GM23338 (cell line): ENCODE results near the gene TMEM269. TPM values are rescaled to one million over a fixed set of nuclear protein-coding genes. Genes with fewer than 3 reads are reported as not detected.
A peak's percentile ranks its signal among the peaks of the same experiment; 100 is the strongest.

Experiments used
- ATAC-seq: fragments of 200-7000 bp; cut with Tn5 transposase; 3 replicates; pipeline ENCODE4 v1.9.1; 2020
- DNase-seq: peaks from one replicate; pipeline ENCODE4 v3.0.0-alpha.2; 2015; ENCODE audit warnings: low spot score
- H2AFZ ChIP-seq: fragments of 200-600 bp; sonication (generic); 2 replicates; pipeline ENCODE4 v1.8.0; 2016; ENCODE audit warnings: antibody characterized with exemption, mild to moderate bottlenecking, moderate library complexity
- H3F3A ChIP-seq: fragments of 200-600 bp; sonication (generic); replicated peaks from 2 replicates; pipeline ENCODE4 v1.8.0; 2017; ENCODE audit warnings: antibody characterized with exemption, mixed run types, low read depth
- H3K27ac ChIP-seq: fragments of 200-600 bp; sonication (generic); 2 replicates; pipeline ENCODE4 v1.6.1; 2016; ENCODE audit warnings: low read depth
- H3K27me3 ChIP-seq: fragments of 200-600 bp; sonication (generic); 2 replicates; pipeline ENCODE4 v1.8.0; 2016; ENCODE audit warnings: mild to moderate bottlenecking, mixed run types, moderate library complexity; ENCODE audit not compliant: insufficient read depth
- H3K36me3 ChIP-seq: fragments of 200-600 bp; sonication (generic); 2 replicates; pipeline ENCODE4 v1.8.0; 2016; ENCODE audit warnings: mild to moderate bottlenecking; ENCODE audit not compliant: insufficient read depth
- H3K4me1 ChIP-seq: fragments of 200-600 bp; sonication (generic); 2 replicates; pipeline ENCODE4 v1.8.0; 2016; ENCODE audit warnings: mild to moderate bottlenecking, moderate library complexity; ENCODE audit not compliant: insufficient read depth
- H3K4me2 ChIP-seq: fragments of 200-600 bp; sonication (generic); 2 replicates; pipeline ENCODE4 v1.7.1; 2017; ENCODE audit warnings: mixed run types
- H3K4me3 ChIP-seq: fragments of 200-600 bp; sonication (generic); 2 replicates; pipeline ENCODE4 v1.6.1; 2016; ENCODE audit warnings: mixed run types
- H3K79me2 ChIP-seq: fragments of 200-600 bp; sonication (generic); replicated peaks from 2 replicates; pipeline ENCODE4 v1.8.0; 2017; ENCODE audit warnings: mild to moderate bottlenecking; ENCODE audit not compliant: insufficient read depth
- H3K9me2 ChIP-seq: fragments of 200-600 bp; sonication (generic); 2 replicates; pipeline ENCODE4 v1.8.0; 2017; ENCODE audit not compliant: insufficient read depth
- H4K20me1 ChIP-seq: fragments of 200-600 bp; sonication (generic); replicated peaks from 2 replicates; pipeline ENCODE4 v1.8.0; 2017; ENCODE audit warnings: mild to moderate bottlenecking; ENCODE audit not compliant: insufficient read depth
- H3K27ac Mint-ChIP-seq: 2 replicates; pipeline ENCODE4 v1.8.0; 2020; ENCODE audit warnings: inconsistent platforms, mild to moderate bottlenecking, moderate library complexity, mixed read lengths
- H3K27me3 Mint-ChIP-seq: 3 replicates; pipeline ENCODE4 v1.8.0; 2022; ENCODE audit warnings: low read depth, mild to moderate bottlenecking, moderate library complexity, mixed read lengths, inconsistent platforms; ENCODE audit not compliant: insufficient read depth, poor library complexity
- H3K36me3 Mint-ChIP-seq: 3 replicates; pipeline ENCODE4 v1.8.0; 2021; ENCODE audit warnings: low read depth, mild to moderate bottlenecking, inconsistent platforms, moderate library complexity, mixed read lengths
- H3K4me1 Mint-ChIP-seq: 3 replicates; pipeline ENCODE4 v1.8.0; 2020; ENCODE audit warnings: mild to moderate bottlenecking, inconsistent platforms, mixed read lengths
- H3K4me3 Mint-ChIP-seq: 3 replicates; pipeline ENCODE4 v1.8.0; 2021; ENCODE audit warnings: moderate library complexity, mild to moderate bottlenecking, inconsistent platforms, mixed read lengths
- H3K9me3 Mint-ChIP-seq: 3 replicates; pipeline ENCODE4 v1.8.0; 2020; ENCODE audit warnings: moderate library complexity, mild to moderate bottlenecking, inconsistent platforms, mixed read lengths
- NANOG ChIP-seq: IDR thresholded peaks from 2 replicates; pipeline ENCODE4 v1.6.1; 2016; ENCODE audit warnings: antibody characterized with exemption, borderline replicate concordance
- STAT1 ChIP-seq: IDR thresholded peaks from one replicate; pipeline ENCODE4 v1.6.1; 2016; ENCODE audit warnings: antibody characterized with exemption; ENCODE audit not compliant: unreplicated experiment
- ZNF331 ChIP-seq: fragments of 250-450 bp; sonication (Bioruptor Pico); IDR thresholded peaks from 2 replicates; pipeline ENCODE4 v1.5.0; 2020; ENCODE audit warnings: low read depth, mild to moderate bottlenecking, moderate library complexity
- polyA plus RNA-seq: library from polyadenylated mRNA; unstranded; fragments of >200 nt; fragmentation: Nextera tagmentation; extraction: Ambion mirVana; gene quantifications from 2 replicates; pipeline ENCODE4 v1.2.1, GENCODE V29; 2016
- total RNA-seq: library from RNA; depleted of rRNA; stranded (reverse); fragments of >200 nt; shearing (Covaris generic); gene quantifications from 2 replicates; pipeline ENCODE4 v1.2.3, GENCODE V29; 2014
- TF ChIP-seq, protein P1 (sequence below): IDR thresholded peaks from 2 replicates; pipeline ENCODE4 v1.6.1; 2016; ENCODE audit warnings: antibody characterized with exemption
- TF ChIP-seq, protein P2 (sequence below), 2 experiments: fragments of 200-600 bp in 1 of 2; sonication (generic) in 1 of 2; conservative IDR thresholded peaks; 2 replicates each; pipeline versions ENCODE4 v1.5.1 to v1.6.1; 2016 to 2017; ENCODE audit warnings: antibody characterized with exemption in 2 of 2, low read depth in 2 of 2, mild to moderate bottlenecking in 2 of 2, moderate library complexity in 1 of 2
- TF ChIP-seq, protein P3 (sequence below): fragments of 250-450 bp; sonication (Bioruptor Pico); IDR thresholded peaks from 2 replicates; pipeline ENCODE4 v1.5.0; 2020; ENCODE audit warnings: mild to moderate bottlenecking, moderate library complexity
- TF ChIP-seq, protein P4 (sequence below): IDR thresholded peaks from one replicate; pipeline ENCODE4 v1.6.1; 2018; ENCODE audit warnings: antibody characterized with exemption; ENCODE audit not compliant: unreplicated experiment

Gene TMEM269
- total and polyA plus RNA-seq, 2 experiments from 2014 or later: 0.31 to 0.45 TPM

DNA sequence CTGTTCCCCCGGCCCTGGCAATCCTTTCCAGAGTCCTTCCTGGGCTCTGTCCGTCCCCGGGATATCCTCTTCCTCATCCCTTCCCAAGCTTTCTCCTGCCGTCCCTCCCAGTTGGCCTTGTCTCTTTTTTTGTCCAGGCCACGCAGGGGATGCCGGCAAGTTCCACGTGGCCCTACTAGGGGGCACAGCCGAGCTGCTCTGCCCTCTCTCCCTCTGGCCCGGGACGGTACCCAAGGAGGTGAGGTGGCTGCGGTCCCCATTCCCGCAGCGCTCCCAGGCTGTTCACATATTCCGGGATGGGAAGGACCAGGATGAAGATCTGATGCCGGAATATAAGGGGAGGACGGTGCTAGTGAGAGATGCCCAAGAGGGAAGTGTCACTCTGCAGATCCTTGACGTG lies 45.8 kb downstream of the TMEM269 start:
- Mint-ChIP-seq H3K4me1 (no peaks in the 10 kb centered on the region; the same call in 2 of the 3 replicates), H3K27ac (no peak overlapping the region), H3K4me3 (no peak overlapping the region), H3K36me3 (no peaks in the 10 kb centered on the region), H3K27me3 (peaks cover 12% of the 10 kb centered on the region), H3K9me3 (no peaks in the 10 kb centered on the region)
- TF ChIP-seq, protein P1, sequence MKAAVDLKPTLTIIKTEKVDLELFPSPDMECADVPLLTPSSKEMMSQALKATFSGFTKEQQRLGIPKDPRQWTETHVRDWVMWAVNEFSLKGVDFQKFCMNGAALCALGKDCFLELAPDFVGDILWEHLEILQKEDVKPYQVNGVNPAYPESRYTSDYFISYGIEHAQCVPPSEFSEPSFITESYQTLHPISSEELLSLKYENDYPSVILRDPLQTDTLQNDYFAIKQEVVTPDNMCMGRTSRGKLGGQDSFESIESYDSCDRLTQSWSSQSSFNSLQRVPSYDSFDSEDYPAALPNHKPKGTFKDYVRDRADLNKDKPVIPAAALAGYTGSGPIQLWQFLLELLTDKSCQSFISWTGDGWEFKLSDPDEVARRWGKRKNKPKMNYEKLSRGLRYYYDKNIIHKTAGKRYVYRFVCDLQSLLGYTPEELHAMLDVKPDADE: no peak
- TF ChIP-seq, protein P2, sequence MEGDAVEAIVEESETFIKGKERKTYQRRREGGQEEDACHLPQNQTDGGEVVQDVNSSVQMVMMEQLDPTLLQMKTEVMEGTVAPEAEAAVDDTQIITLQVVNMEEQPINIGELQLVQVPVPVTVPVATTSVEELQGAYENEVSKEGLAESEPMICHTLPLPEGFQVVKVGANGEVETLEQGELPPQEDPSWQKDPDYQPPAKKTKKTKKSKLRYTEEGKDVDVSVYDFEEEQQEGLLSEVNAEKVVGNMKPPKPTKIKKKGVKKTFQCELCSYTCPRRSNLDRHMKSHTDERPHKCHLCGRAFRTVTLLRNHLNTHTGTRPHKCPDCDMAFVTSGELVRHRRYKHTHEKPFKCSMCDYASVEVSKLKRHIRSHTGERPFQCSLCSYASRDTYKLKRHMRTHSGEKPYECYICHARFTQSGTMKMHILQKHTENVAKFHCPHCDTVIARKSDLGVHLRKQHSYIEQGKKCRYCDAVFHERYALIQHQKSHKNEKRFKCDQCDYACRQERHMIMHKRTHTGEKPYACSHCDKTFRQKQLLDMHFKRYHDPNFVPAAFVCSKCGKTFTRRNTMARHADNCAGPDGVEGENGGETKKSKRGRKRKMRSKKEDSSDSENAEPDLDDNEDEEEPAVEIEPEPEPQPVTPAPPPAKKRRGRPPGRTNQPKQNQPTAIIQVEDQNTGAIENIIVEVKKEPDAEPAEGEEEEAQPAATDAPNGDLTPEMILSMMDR (conservative IDR thresholded peaks at IDR 0.05; ENCODE audit: low read depth in 2 of 2): peak; percentile 39 to 56; a peak in 3 of 4 replicates
- ATAC-seq: peak; percentile 83
- H3K36me3 ChIP-seq: no peaks in the 10 kb centered on the region
- no peaks in the 10 kb centered on the region for H3F3A ChIP-seq
- H3K27ac ChIP-seq: no peak overlapping the region
- H3K4me1 ChIP-seq: no peaks in the 10 kb centered on the region
- no peaks in the 10 kb centered on the region for H3K9me2 ChIP-seq
- DNase-seq: peak; percentile 54
- H4K20me1 ChIP-seq: no peaks in the 10 kb centered on the region; the same call in 1 of the 2 replicates
- no peaks in the 10 kb centered on the region for H3K27me3 ChIP-seq
- no peak overlapping the region for H3K4me2 ChIP-seq
- H3K4me3 ChIP-seq: no peak overlapping the region
- H2AFZ ChIP-seq: no peak overlapping the region
- no peaks in the 10 kb centered on the region for H3K79me2 ChIP-seq

DNA sequence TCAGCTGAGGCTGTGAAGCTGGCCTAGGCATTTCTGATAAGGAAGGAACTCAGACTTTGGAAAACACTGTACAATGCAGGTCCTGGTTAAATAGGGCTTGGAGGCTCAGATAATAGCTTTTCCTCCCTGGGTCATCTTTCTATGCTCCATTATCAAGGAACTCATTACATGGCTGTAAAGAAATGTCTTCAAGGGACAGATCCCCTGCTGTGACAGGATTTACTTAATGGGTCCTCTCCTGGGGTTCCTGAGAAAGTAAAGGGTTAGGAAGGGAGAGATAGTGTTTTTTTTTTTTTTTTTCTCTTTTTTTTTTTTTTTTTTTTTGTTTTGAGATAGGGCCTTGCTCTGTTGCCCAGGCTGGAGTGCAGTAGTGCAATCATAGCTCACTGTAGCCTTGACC lies 46.5 kb downstream of the TMEM269 start:
- Histone ChIP-seq H3K79me2 (no peaks in the 10 kb centered on the region), H4K20me1 (no peaks in the 10 kb centered on the region; the same call in 1 of the 2 replicates), H2AFZ (no peak overlapping the region), H3K4me3 (no peak overlapping the region), H3K4me1 (no peaks in the 10 kb centered on the region), H3F3A (no peaks in the 10 kb centered on the region), H3K36me3 (no peaks in the 10 kb centered on the region), H3K27ac (no peak overlapping the region), H3K4me2 (no peak overlapping the region), H3K27me3 (no peaks in the 10 kb centered on the region), H3K9me2 (no peaks in the 10 kb centered on the region)
- no peaks in the 10 kb centered on the region for H3K9me3 Mint-ChIP-seq
- no peaks in the 10 kb centered on the region for H3K4me1 Mint-ChIP-seq
- peaks cover 14% of the 10 kb centered on the region for H3K27me3 Mint-ChIP-seq
- no peak overlapping the region for H3K27ac Mint-ChIP-seq
- TF ChIP-seq, protein P3, sequence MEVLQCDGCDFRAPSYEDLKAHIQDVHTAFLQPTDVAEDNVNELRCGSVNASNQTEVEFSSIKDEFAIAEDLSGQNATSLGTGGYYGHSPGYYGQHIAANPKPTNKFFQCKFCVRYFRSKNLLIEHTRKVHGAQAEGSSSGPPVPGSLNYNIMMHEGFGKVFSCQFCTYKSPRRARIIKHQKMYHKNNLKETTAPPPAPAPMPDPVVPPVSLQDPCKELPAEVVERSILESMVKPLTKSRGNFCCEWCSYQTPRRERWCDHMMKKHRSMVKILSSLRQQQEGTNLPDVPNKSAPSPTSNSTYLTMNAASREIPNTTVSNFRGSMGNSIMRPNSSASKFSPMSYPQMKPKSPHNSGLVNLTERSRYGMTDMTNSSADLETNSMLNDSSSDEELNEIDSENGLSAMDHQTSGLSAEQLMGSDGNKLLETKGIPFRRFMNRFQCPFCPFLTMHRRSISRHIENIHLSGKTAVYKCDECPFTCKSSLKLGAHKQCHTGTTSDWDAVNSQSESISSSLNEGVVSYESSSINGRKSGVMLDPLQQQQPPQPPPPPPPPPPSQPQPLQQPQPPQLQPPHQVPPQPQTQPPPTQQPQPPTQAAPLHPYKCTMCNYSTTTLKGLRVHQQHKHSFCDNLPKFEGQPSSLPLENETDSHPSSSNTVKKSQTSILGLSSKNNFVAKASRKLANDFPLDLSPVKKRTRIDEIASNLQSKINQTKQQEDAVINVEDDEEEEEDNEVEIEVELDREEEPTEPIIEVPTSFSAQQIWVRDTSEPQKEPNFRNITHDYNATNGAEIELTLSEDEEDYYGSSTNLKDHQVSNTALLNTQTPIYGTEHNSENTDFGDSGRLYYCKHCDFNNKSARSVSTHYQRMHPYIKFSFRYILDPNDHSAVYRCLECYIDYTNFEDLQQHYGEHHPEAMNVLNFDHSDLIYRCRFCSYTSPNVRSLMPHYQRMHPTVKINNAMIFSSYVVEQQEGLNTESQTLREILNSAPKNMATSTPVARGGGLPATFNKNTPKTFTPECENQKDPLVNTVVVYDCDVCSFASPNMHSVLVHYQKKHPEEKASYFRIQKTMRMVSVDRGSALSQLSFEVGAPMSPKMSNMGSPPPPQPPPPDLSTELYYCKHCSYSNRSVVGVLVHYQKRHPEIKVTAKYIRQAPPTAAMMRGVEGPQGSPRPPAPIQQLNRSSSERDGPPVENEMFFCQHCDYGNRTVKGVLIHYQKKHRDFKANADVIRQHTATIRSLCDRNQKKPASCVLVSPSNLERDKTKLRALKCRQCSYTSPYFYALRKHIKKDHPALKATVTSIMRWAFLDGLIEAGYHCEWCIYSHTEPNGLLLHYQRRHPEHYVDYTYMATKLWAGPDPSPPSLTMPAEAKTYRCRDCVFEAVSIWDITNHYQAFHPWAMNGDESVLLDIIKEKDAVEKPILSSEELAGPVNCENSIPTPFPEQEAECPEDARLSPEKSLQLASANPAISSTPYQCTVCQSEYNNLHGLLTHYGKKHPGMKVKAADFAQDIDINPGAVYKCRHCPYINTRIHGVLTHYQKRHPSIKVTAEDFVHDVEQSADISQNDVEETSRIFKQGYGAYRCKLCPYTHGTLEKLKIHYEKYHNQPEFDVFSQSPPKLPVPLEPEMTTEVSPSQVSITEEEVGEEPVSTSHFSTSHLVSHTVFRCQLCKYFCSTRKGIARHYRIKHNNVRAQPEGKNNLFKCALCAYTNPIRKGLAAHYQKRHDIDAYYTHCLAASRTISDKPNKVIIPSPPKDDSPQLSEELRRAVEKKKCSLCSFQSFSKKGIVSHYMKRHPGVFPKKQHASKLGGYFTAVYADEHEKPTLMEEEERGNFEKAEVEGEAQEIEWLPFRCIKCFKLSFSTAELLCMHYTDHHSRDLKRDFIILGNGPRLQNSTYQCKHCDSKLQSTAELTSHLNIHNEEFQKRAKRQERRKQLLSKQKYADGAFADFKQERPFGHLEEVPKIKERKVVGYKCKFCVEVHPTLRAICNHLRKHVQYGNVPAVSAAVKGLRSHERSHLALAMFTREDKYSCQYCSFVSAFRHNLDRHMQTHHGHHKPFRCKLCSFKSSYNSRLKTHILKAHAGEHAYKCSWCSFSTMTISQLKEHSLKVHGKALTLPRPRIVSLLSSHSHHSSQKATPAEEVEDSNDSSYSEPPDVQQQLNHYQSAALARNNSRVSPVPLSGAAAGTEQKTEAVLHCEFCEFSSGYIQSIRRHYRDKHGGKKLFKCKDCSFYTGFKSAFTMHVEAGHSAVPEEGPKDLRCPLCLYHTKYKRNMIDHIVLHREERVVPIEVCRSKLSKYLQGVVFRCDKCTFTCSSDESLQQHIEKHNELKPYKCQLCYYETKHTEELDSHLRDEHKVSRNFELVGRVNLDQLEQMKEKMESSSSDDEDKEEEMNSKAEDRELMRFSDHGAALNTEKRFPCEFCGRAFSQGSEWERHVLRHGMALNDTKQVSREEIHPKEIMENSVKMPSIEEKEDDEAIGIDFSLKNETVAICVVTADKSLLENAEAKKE: no peak
- TF ChIP-seq ZNF331 (CRISPR knock-in tag) (no peak), STAT1 (no peak), NANOG (no peak)
- TF ChIP-seq, protein P4, sequence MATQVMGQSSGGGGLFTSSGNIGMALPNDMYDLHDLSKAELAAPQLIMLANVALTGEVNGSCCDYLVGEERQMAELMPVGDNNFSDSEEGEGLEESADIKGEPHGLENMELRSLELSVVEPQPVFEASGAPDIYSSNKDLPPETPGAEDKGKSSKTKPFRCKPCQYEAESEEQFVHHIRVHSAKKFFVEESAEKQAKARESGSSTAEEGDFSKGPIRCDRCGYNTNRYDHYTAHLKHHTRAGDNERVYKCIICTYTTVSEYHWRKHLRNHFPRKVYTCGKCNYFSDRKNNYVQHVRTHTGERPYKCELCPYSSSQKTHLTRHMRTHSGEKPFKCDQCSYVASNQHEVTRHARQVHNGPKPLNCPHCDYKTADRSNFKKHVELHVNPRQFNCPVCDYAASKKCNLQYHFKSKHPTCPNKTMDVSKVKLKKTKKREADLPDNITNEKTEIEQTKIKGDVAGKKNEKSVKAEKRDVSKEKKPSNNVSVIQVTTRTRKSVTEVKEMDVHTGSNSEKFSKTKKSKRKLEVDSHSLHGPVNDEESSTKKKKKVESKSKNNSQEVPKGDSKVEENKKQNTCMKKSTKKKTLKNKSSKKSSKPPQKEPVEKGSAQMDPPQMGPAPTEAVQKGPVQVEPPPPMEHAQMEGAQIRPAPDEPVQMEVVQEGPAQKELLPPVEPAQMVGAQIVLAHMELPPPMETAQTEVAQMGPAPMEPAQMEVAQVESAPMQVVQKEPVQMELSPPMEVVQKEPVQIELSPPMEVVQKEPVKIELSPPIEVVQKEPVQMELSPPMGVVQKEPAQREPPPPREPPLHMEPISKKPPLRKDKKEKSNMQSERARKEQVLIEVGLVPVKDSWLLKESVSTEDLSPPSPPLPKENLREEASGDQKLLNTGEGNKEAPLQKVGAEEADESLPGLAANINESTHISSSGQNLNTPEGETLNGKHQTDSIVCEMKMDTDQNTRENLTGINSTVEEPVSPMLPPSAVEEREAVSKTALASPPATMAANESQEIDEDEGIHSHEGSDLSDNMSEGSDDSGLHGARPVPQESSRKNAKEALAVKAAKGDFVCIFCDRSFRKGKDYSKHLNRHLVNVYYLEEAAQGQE: no peak
- TF ChIP-seq, protein P1: no peak
- no peaks in the 10 kb centered on the region for H3K36me3 Mint-ChIP-seq
- DNase-seq (no peak), ATAC-seq (no peak)
- H3K4me3 Mint-ChIP-seq: no peak overlapping the region
